HFFc6 (cell line): Measurements from ENCODE around the gene CALHM2. TPM values are rescaled to one million over a fixed set of nuclear protein-coding genes. Genes with fewer than 3 reads are reported as not detected.

Experiments used
- DNase-seq: peaks from one replicate; pipeline ENCODE4 v3.0.0-alpha.2; 2018
- H3K27ac Mint-ChIP-seq: 2 replicates; pipeline ENCODE4 v1.8.0; 2020; ENCODE audit warnings: mild to moderate bottlenecking, mixed read lengths
- H3K27me3 Mint-ChIP-seq: 2 replicates; pipeline ENCODE4 v1.8.0; 2021; ENCODE audit warnings: mild to moderate bottlenecking, moderate library complexity, mixed read lengths; ENCODE audit not compliant: insufficient read depth
- H3K36me3 Mint-ChIP-seq: 2 replicates; pipeline ENCODE4 v1.8.0; 2021; ENCODE audit warnings: low read depth, mixed read lengths
- H3K4me1 Mint-ChIP-seq: 2 replicates; pipeline ENCODE4 v1.8.0; 2020; ENCODE audit warnings: low read depth, mixed read lengths
- H3K4me3 Mint-ChIP-seq: 2 replicates; pipeline ENCODE4 v1.8.0; 2020; ENCODE audit warnings: mild to moderate bottlenecking, moderate library complexity, mixed read lengths
- H3K9me3 Mint-ChIP-seq: 2 replicates; pipeline ENCODE4 v1.8.0; 2020; ENCODE audit warnings: mild to moderate bottlenecking, mixed read lengths
- total RNA-seq, 6 experiments: library from RNA; stranded (reverse); fragmentation: NEBNext Ultra II Directional; extraction: Animal tissue kit (Norgen Biotek cat#: 25700); gene quantifications; 2 replicates in 1 of 6; 3 replicates in 5 of 6; pipeline ENCODE4 v1.2.3, GENCODE V29; 2021
- TF ChIP-seq, protein P1 (sequence below): fragments of 200-600 bp; sonication (generic); IDR thresholded peaks from 2 replicates; pipeline ENCODE4 v1.5.0; 2021; ENCODE audit warnings: antibody characterized with exemption, mild to moderate bottlenecking

Gene CALHM2
- total RNA-seq, 6 experiments from 2014 or later: 41.0 to 46.0 (median 45.1) TPM

DNA sequence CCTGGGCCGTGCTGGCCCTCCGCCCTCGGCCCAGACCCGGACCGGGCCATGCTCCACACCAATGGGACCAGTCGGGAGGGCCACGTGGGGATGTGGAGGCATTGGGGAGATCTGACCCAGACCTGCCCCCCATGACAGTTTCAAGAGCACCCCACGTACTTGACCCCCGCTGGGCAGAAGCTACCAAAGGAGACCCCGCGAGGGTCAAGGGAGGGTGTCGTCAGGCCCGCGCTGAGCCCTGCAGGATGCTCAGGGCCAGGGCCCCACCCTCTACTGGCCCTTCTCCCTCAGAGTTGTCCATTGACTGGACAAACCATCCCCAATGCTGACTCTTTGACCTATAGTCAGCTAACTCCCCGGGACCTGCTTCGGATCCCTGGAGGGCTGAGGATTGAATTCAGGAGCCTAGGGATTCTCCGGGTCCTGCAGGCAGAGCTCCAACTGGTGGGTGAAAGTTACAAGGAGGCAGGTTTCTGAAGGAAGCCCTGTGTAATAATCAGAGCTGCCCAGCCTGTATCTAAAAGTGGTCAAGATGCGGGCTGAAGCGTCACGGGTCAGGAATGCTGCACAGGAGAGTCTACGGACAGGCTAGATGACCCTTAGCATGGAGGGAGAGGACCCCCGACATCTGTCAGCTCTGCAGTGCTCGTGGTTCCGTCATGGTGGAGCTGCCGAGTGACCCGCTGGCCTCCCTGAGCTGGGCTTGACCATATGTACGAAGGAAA, 498 bp upstream of the CALHM2 start:
- H3K9me3 Mint-ChIP-seq: no peaks in the 10 kb centered on the region
- peaks cover 27% of the 10 kb centered on the region for H3K36me3 Mint-ChIP-seq
- H3K4me1 Mint-ChIP-seq: peaks cover 50% of the 10 kb centered on the region
- H3K4me3 Mint-ChIP-seq: peak overlapping the region; percentile 91
- no peak for DNase-seq
- peak overlapping the region; percentile 90 for H3K27ac Mint-ChIP-seq
- TF ChIP-seq, protein P1, sequence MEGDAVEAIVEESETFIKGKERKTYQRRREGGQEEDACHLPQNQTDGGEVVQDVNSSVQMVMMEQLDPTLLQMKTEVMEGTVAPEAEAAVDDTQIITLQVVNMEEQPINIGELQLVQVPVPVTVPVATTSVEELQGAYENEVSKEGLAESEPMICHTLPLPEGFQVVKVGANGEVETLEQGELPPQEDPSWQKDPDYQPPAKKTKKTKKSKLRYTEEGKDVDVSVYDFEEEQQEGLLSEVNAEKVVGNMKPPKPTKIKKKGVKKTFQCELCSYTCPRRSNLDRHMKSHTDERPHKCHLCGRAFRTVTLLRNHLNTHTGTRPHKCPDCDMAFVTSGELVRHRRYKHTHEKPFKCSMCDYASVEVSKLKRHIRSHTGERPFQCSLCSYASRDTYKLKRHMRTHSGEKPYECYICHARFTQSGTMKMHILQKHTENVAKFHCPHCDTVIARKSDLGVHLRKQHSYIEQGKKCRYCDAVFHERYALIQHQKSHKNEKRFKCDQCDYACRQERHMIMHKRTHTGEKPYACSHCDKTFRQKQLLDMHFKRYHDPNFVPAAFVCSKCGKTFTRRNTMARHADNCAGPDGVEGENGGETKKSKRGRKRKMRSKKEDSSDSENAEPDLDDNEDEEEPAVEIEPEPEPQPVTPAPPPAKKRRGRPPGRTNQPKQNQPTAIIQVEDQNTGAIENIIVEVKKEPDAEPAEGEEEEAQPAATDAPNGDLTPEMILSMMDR: no peak
- peaks cover 4% of the 10 kb centered on the region; the same call in 1 of the 2 replicates for H3K27me3 Mint-ChIP-seq

DNA sequence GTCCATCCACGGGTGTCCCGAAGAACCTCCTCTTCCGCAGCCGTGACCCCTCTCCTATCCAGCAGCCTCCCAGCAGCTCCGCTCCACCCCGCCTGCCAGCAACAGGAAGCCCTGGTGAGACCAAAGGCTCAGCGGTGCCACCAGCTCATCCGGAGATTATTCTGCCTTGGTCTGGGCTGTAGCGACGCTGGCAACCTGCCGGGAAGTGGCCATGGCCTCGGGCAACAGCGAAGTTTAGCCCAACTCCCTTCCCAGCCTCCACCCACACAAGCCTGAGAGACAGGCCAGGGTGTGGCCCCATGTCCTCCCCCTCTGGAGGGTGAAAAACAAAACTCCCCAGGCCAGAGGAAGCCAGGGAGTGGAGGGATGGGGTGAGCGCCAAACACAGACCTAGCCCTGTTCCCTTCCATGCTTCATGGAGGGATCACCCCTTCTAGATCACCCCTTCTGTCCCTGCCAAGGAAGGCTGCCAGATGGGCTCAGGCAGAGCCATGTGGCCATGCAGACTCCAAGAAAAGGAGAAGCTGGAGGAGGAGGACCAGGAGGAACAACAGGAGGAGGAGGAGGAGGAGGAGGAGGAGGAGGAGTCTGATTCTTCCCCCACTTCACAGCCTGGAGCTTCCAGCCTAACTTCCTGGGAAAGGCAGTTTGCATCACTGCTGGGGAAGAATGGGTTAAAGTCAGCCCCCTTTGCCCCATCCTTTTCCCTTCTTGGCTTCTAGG, 918 bp downstream of the CALHM2 start:
- H3K27ac Mint-ChIP-seq: peak overlapping the region; percentile 90

GRCh38 chr10:103450201-103450695, 1.9 kb downstream of the CALHM2 start:
- Mint-ChIP-seq H3K9me3 (no peaks in the 10 kb centered on the region), H3K4me3 (peak overlapping the region; percentile 91), H3K27ac (peak overlapping the region; percentile 90), H3K4me1 (peaks cover 73% of the 10 kb centered on the region), H3K36me3 (peaks cover 38% of the 10 kb centered on the region), H3K27me3 (peaks cover 6% of the 10 kb centered on the region; the same call in 1 of the 2 replicates)
- TF ChIP-seq, protein P1: no peak
- DNase-seq: no peak

More for the DNA sequence above, 918 bp downstream of the CALHM2 start:
- peaks cover 6% of the 10 kb centered on the region; the same call in 1 of the 2 replicates for H3K27me3 Mint-ChIP-seq
- H3K36me3 Mint-ChIP-seq: peaks cover 33% of the 10 kb centered on the region
- TF ChIP-seq, protein P1: no peak
- DNase-seq: peak; percentile 71
- H3K4me1 Mint-ChIP-seq: peaks cover 63% of the 10 kb centered on the region
- H3K9me3 Mint-ChIP-seq: no peaks in the 10 kb centered on the region
- H3K4me3 Mint-ChIP-seq: peak overlapping the region; percentile 91

- no peaks in the 10 kb centered on the region for H3K9me3 Mint-ChIP-seq
- H3K27me3 Mint-ChIP-seq: peaks cover 8% of the 10 kb centered on the region
- H3K36me3 Mint-ChIP-seq: peaks cover 43% of the 10 kb centered on the region
- H3K4me1 Mint-ChIP-seq: peaks cover 81% of the 10 kb centered on the region
- TF ChIP-seq, protein P1: no peak
- DNase-seq: no peak
- H3K27ac Mint-ChIP-seq: peak overlapping the region; percentile 90
- H3K4me3 Mint-ChIP-seq: peak overlapping the region; percentile 91
These were observed 2.7 kb downstream of the CALHM2 start for GRCh38 chr10:103449208-103450144.

DNA sequence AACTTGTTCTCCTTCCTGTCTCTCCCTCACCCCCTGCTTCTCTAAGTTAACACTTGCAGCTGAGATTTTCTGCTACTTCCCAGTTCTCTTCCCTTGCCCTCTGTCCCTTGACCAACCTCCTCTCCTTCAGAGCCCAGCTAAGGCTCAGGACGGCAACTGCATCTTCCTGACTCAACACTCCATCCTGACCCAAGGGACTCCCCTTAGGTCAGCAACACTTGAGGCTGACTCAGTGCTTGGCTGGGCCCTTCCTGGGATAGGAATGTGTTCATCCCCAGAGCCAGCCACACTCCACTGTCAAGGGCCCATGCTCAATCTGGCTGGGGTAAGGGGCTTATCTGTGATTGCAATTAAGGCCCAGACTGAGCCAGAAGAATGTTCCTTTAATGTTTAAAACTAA, 3.4 kb downstream of the CALHM2 start:
- peak overlapping the region; percentile 83 for H3K27ac Mint-ChIP-seq
- H3K36me3 Mint-ChIP-seq: peaks cover 45% of the 10 kb centered on the region
- H3K9me3 Mint-ChIP-seq: no peaks in the 10 kb centered on the region
- TF ChIP-seq, protein P1: no peak
- H3K4me1 Mint-ChIP-seq: peaks cover 82% of the 10 kb centered on the region
- peaks cover 8% of the 10 kb centered on the region for H3K27me3 Mint-ChIP-seq
- H3K4me3 Mint-ChIP-seq: peak overlapping the region; percentile 91
- peak; percentile 84 for DNase-seq
